CD14-positive monocyte (primary cell): ENCODE data around the gene CYLD. TPM values are rescaled to one million over a fixed set of nuclear protein-coding genes. Genes with fewer than 3 reads are reported as not detected.
A peak's percentile ranks its signal among the peaks of the same experiment; 100 is the strongest.

ENCODE experiments used
- DNase-seq, 3 donors: peaks; one replicate each; pipeline ENCODE4 v3.0.0-alpha.2; 2011 to 2022
- H2AFZ ChIP-seq: 2 replicates; pipeline ENCODE4 v1.6.0; 2012; ENCODE audit warnings: mild to moderate bottlenecking, low read depth, low read length, inconsistent platforms; ENCODE audit not compliant: insufficient read depth, poor library complexity, severe bottlenecking
- H3K27ac ChIP-seq, 2 donors: 1 replicate in 1 of 2; 2 replicates in 1 of 2; pipeline ENCODE4 v1.5.1; 2012 to 2013; ENCODE audit warnings: low read length in 2 of 2, control low read depth in 1 of 2, inconsistent platforms in 1 of 2, low read depth in 1 of 2, mild to moderate bottlenecking in 1 of 2
- H3K27me3 ChIP-seq, 2 donors: one replicate each; pipeline versions ENCODE4 v1.6.0 to v1.6.1; 2011 to 2013; ENCODE audit warnings: low read length in 2 of 2; ENCODE audit not compliant: control insufficient read depth in 2 of 2, insufficient read depth in 2 of 2
- H3K36me3 ChIP-seq, 2 donors: replicated peaks in 1 of 2; 1 replicate in 1 of 2; 2 replicates in 1 of 2; pipeline versions ENCODE4 v1.5.1 to v1.6.1; 2012 to 2013; ENCODE audit warnings: low read length in 2 of 2, control low read depth in 1 of 2, inconsistent platforms in 1 of 2, mild to moderate bottlenecking in 1 of 2; ENCODE audit not compliant: insufficient read depth in 2 of 2, control insufficient read depth in 1 of 2
- H3K4me1 ChIP-seq, 2 donors: 1 replicate in 1 of 2; 2 replicates in 1 of 2; pipeline versions ENCODE4 v1.5.1 to v1.6.1; 2012 to 2013; ENCODE audit warnings: low read length in 2 of 2, control low read depth in 1 of 2, inconsistent platforms in 1 of 2, mild to moderate bottlenecking in 1 of 2, moderate library complexity in 1 of 2; ENCODE audit not compliant: insufficient read depth in 2 of 2, control insufficient read depth in 1 of 2
- H3K4me2 ChIP-seq: replicated peaks from 2 replicates; pipeline ENCODE3; 2012; ENCODE audit warnings: low read length, moderate library complexity, mild to moderate bottlenecking; ENCODE audit not compliant: poor library complexity, severe bottlenecking; ENCODE audit errors: extremely low read depth
- H3K4me3 ChIP-seq, 3 experiments: fragments of 200-600 bp in 1 of 3; sonication (generic) in 1 of 3; replicated peaks in 1 of 3; 1 replicate in 2 of 3; 2 replicates in 1 of 3; pipeline ENCODE4 v1.5.1; 2011 to 2013; ENCODE audit warnings: low read length in 3 of 3, mild to moderate bottlenecking in 3 of 3, control low read depth in 2 of 3, low read depth in 2 of 3, inconsistent platforms in 1 of 3, moderate library complexity in 1 of 3
- H3K79me2 ChIP-seq: 2 replicates; pipeline ENCODE4 v1.6.0; 2012; ENCODE audit warnings: mild to moderate bottlenecking, control low read depth, inconsistent platforms, low read length, moderate library complexity; ENCODE audit not compliant: insufficient read depth
- H3K9ac ChIP-seq: 2 replicates; pipeline ENCODE4 v1.6.0; 2017; ENCODE audit warnings: low read length, mild to moderate bottlenecking; ENCODE audit not compliant: insufficient read depth, poor library complexity, severe bottlenecking
- H3K9me3 ChIP-seq, 2 donors: replicated peaks in 1 of 2; 1 replicate in 1 of 2; 2 replicates in 1 of 2; pipeline versions ENCODE4 v1.5.1 to v1.6.1; 2012 to 2013; ENCODE audit warnings: low read length in 2 of 2, control low read depth in 1 of 2; ENCODE audit not compliant: control insufficient read depth in 1 of 2, insufficient read depth in 1 of 2
- H4K20me1 ChIP-seq: 2 replicates; pipeline ENCODE4 v1.6.0; 2012; ENCODE audit warnings: mild to moderate bottlenecking, low read length, control low read depth, moderate library complexity; ENCODE audit not compliant: insufficient read depth
- H3K27ac Mint-ChIP-seq, 7 donors: one replicate each; pipeline ENCODE4 v1.8.0; 2020; ENCODE audit warnings: mild to moderate bottlenecking in 7 of 7, mixed read lengths in 7 of 7, moderate library complexity in 6 of 7, inconsistent platforms in 2 of 7
- H3K27me3 Mint-ChIP-seq, 3 donors: one replicate each; pipeline ENCODE4 v1.8.0; 2021 to 2022; ENCODE audit warnings: low read depth in 3 of 3, mild to moderate bottlenecking in 3 of 3, mixed read lengths in 3 of 3, moderate library complexity in 3 of 3, inconsistent platforms in 1 of 3
- H3K36me3 Mint-ChIP-seq, 2 donors: one replicate each; pipeline ENCODE4 v1.8.0; 2020; ENCODE audit warnings: mixed read lengths in 2 of 2, inconsistent platforms in 1 of 2, mild to moderate bottlenecking in 1 of 2
- H3K4me1 Mint-ChIP-seq: one replicate; pipeline ENCODE4 v1.8.0; 2020; ENCODE audit warnings: mild to moderate bottlenecking, mixed read lengths
- H3K4me3 Mint-ChIP-seq, 2 donors: one replicate each; pipeline ENCODE4 v1.8.0; 2020; ENCODE audit warnings: mild to moderate bottlenecking in 2 of 2, mixed read lengths in 2 of 2, moderate library complexity in 1 of 2
- H3K9me3 Mint-ChIP-seq, 7 donors: one replicate each; pipeline ENCODE4 v1.8.0; 2020 to 2022; ENCODE audit warnings: mixed read lengths in 7 of 7, mild to moderate bottlenecking in 6 of 7, moderate library complexity in 6 of 7, inconsistent platforms in 2 of 7
- CTCF ChIP-seq: fragments of 200-600 bp; IDR thresholded peaks from one replicate; pipeline ENCODE4 v1.8.0; 2022; ENCODE audit warnings: antibody characterized with exemption, mild to moderate bottlenecking
- WGBS: methylation state at CpG from one replicate; pipeline ENCODE4 v1.1.5; 2013; ENCODE audit warnings: missing lambda C conversion rate; ENCODE audit not compliant: insufficient coverage; 5-methylcytosine and 5-hydroxymethylcytosine counted together
- intact Hi-C, 2 donors: fragments of 100-400 bp; cut with micrococcal nuclease; formaldehyde crosslinking; loops; one replicate each; pipeline versions ENCODE4 v1.15.0 to v1.15.1; 2023
- polyA plus RNA-seq, 3 donors: library from polyadenylated mRNA; depleted of rRNA in 1 of 3; unstranded in 2 of 3; stranded (reverse) in 1 of 3; fragments of 300-500 nt in 2 of 3; fragments of >200 nt in 1 of 3; fragmentation: Illumina TruSeq in 2 of 3; gene quantifications; 1 replicate in 2 of 3; 2 replicates in 1 of 3; pipeline ENCODE4 v1.2.3, GENCODE V29; 2012 to 2021

Gene CYLD
- polyA plus RNA-seq, 3 donors = 32.1 to 57.9 (median 35.9) TPM

- no peak overlapping the region for H2AFZ ChIP-seq
- H3K9ac ChIP-seq = no peak overlapping the region
- H3K27ac Mint-ChIP-seq = peak overlapping the region in 2 of 7 donors; percentile 4 to 53
- no peak overlapping the region for H3K4me3 Mint-ChIP-seq
- TF ChIP-seq CTCF = no peak
- no peak for DNase-seq
- intact Hi-C loops = loop anchor here (5.0 to 10.0 kb wide), 2 partner anchors 189 to 192 kb away; partner anchors contain the start of gene NKD1 (in 2 of the 2)
- H3K9me3 Mint-ChIP-seq = peaks cover 0 to 4% (median 0%) of the 10 kb centered on the region in 7 donors
- H3K27me3 Mint-ChIP-seq = peaks cover 0 to 2% (median 0%) of the 10 kb centered on the region in 3 donors
- H3K79me2 ChIP-seq = no peaks in the 10 kb centered on the region
- H3K27me3 ChIP-seq = no peaks in the 10 kb centered on the region
- H3K9me3 ChIP-seq = no peaks in the 10 kb centered on the region
- peaks cover 38% of the 10 kb centered on the region for H3K4me1 Mint-ChIP-seq
- H3K36me3 Mint-ChIP-seq = peaks cover 73 to 76% of the 10 kb centered on the region in 2 donors
- no peak overlapping the region for H3K4me3 ChIP-seq
- H3K4me2 ChIP-seq = no peak overlapping the region
- H3K36me3 ChIP-seq = peaks cover 29 to 69% of the 10 kb centered on the region in 2 donors
- peaks cover 56% of the 10 kb centered on the region for H4K20me1 ChIP-seq
- H3K4me1 ChIP-seq = peaks cover 10 to 21% of the 10 kb centered on the region in 2 donors
- H3K27ac ChIP-seq = no peak overlapping the region
- 98% methylated on average over 9 of the region's 9 CpGs for WGBS
Observed at GRCh38 chr16:50736448-50736847, 5.4 kb upstream of the CYLD start.

GRCh38 chr16:50737420-50737959 lies 4.4 kb upstream of the CYLD start:
- H3K27me3 ChIP-seq = no peaks in the 10 kb centered on the region
- Mint-ChIP-seq H3K27ac (peak overlapping the region in 1 of 7 donors; percentile 72), H3K9me3 (peaks cover 0 to 2% (median 0%) of the 10 kb centered on the region in 7 donors), H3K27me3 (peaks cover 0 to 2% (median 0%) of the 10 kb centered on the region in 3 donors), H3K4me1 (peaks cover 40% of the 10 kb centered on the region), H3K36me3 (peaks cover 63 to 65% of the 10 kb centered on the region in 2 donors), H3K4me3 (no peak overlapping the region)
- H4K20me1 ChIP-seq = peaks cover 46% of the 10 kb centered on the region
- H3K4me3 ChIP-seq = no peak overlapping the region
- H3K9ac ChIP-seq = no peak overlapping the region
- intact Hi-C loops = loop anchor here (5.0 to 10.0 kb wide), 2 partner anchors 190 to 193 kb away; partner anchors contain the start of gene NKD1 (in 2 of the 2)
- no peak for DNase-seq
- WGBS = no CpG with 5 or more reads among the region's 1 CpG
- no peak overlapping the region for H3K27ac ChIP-seq
- peaks cover 11 to 21% of the 10 kb centered on the region in 2 donors for H3K4me1 ChIP-seq
- no peak overlapping the region for H2AFZ ChIP-seq
- H3K36me3 ChIP-seq = peaks cover 18 to 59% of the 10 kb centered on the region in 2 donors
- TF ChIP-seq CTCF = no peak
- H3K4me2 ChIP-seq = no peak overlapping the region
- H3K9me3 ChIP-seq = no peaks in the 10 kb centered on the region
- peaks cover 3% of the 10 kb centered on the region for H3K79me2 ChIP-seq
